GM12864 (cell line): ENCODE measurements around the gene LYPD5.

Experiments used
- DNase-seq: peaks from one replicate; pipeline ENCODE4 v3.0.0-alpha.2; 2011; ENCODE audit warnings: low read depth
- H3K4me3 ChIP-seq: 2 replicates; pipeline ENCODE4 v1.5.1; 2011; ENCODE audit warnings: mild to moderate bottlenecking, low read depth, low read length, control low read depth
- CTCF ChIP-seq: IDR thresholded peaks from 2 replicates; pipeline ENCODE4 v1.5.1; 2011; ENCODE audit warnings: low read depth, mild to moderate bottlenecking, moderate library complexity, low read length, control low read depth, inconsistent platforms; ENCODE audit errors: missing control alignments

The LYPD5 gene

GRCh38 chr19:43752287-43752875 lies 49.9 kb downstream of the LYPD5 start:
- peak overlapping the region; percentile 91; the same call in 1 of the 2 replicates for H3K4me3 ChIP-seq
- DNase-seq = no peak
- TF ChIP-seq CTCF = no peak

- no peak for DNase-seq
- no peak for TF ChIP-seq CTCF
- no peak overlapping the region for H3K4me3 ChIP-seq
Observed at GRCh38 chr19:43751466-43752220, 50.6 kb downstream of the LYPD5 start.

DNA sequence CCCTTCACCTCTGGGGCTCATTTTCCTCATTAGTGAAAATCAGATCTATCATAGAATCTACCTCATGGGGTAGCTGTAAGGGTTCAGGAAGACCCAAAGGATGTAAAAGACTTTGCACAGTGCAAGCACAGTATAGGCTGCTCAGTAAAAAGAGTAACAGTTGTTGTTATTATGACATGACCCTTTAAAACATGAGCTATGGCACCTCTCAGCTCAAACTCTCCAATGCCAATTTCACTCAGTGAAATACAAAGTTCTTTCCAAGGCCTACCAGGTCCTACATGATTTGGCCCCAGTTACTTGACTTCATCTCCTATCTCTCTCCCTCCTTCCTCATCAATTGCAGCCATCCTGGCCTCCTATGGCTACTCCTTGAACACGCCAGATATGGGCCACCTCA lies 52.3 kb downstream of the LYPD5 start:
- no peak for TF ChIP-seq CTCF
- no peak for DNase-seq
- no peak overlapping the region for H3K4me3 ChIP-seq

DNA sequence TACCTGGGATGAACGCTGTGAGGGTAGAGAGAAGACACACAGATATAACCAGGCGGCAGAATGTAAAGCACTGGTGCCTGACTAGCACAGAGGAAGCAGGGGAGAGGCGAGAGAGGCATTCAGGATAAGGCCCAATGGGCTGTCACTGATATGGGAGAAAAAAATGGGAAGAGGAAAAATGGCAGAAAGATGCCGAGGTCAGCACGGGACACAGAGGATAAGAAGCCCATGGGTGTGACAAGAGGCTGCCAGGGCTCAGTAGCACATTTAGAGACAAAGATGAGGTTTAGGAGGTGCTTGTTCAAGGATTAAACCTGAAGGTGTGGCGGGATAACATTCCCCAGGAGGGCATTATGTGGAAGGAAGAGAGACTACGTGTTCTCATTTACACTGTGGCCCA lies 53.1 kb downstream of the LYPD5 start:
- H3K4me3 ChIP-seq = no peak overlapping the region
- TF ChIP-seq CTCF = no peak
- no peak for DNase-seq

- DNase-seq = no peak
- no peak for TF ChIP-seq CTCF
- H3K4me3 ChIP-seq = no peak overlapping the region
Observed at GRCh38 chr19:43748685-43749084, 53.6 kb downstream of the LYPD5 start.

GRCh38 chr19:43748205-43748594 lies 54.0 kb downstream of the LYPD5 start:
- TF ChIP-seq CTCF = no peak
- H3K4me3 ChIP-seq = no peak overlapping the region
- no peak for DNase-seq
